ENCODE results near the gene LMO3.

Gene LMO3

GRCh38 chr12:16563504-16563903, 42.5 kb downstream of the LMO3 start:
- no peak for TF ChIP-seq CTCF (IDR thresholded peaks at IDR 0.05)

- TF ChIP-seq CTCF (IDR thresholded peaks at IDR 0.05): no peak
These were observed 43.0 kb downstream of the LMO3 start for GRCh38 chr12:16562921-16563320.

- no peak for TF ChIP-seq CTCF (IDR thresholded peaks at IDR 0.05)
These were observed 43.5 kb downstream of the LMO3 start for GRCh38 chr12:16562435-16562834.

- TF ChIP-seq CTCF (IDR thresholded peaks at IDR 0.05): no peak
These were observed 45.7 kb downstream of the LMO3 start for GRCh38 chr12:16560273-16560672.

GRCh38 chr12:16555630-16556029, 50.3 kb downstream of the LMO3 start:
- TF ChIP-seq CTCF (IDR thresholded peaks at IDR 0.05): no peak

GRCh38 chr12:16553457-16553856, 52.5 kb downstream of the LMO3 start:
- TF ChIP-seq CTCF (IDR thresholded peaks at IDR 0.05): no peak

GRCh38 chr12:16552301-16552700, 53.7 kb downstream of the LMO3 start:
- no peak for TF ChIP-seq CTCF (IDR thresholded peaks at IDR 0.05)

- no peak for TF ChIP-seq CTCF (IDR thresholded peaks at IDR 0.05)
These were observed 60.1 kb downstream of the LMO3 start for GRCh38 chr12:16545836-16546235.

Data from LNCAP (cell line).